Panc1 (cell line): ENCODE data around the gene MEAF6. TPM values are rescaled to one million over a fixed set of nuclear protein-coding genes. Genes with fewer than 3 reads are reported as not detected.

Experiments used
- ATAC-seq: fragments of 200-7000 bp; cut with Tn5 transposase; 2 replicates; pipeline ENCODE4 v1.9.1; 2020; ENCODE audit warnings: mild to moderate bottlenecking, moderate library complexity
- BruUV-seq: library from RNA; stranded (reverse); fragments of 400-500 nt; replicated peaks from 2 replicates; lab custom pipeline; 2021; lab: Mats Ljungman, UMichigan
- CTCF ChIA-PET: fragments of 300-600 bp; sonication (Branson Sonifier 250); formaldehyde crosslinking; loops from one replicate; lab custom pipeline; 2022; ENCODE audit warnings: antibody characterized with exemption; lab: Charles Lee
- POLR2A ChIA-PET: fragments of 300-600 bp; sonication (Branson Sonifier 250); formaldehyde crosslinking; loops from one replicate; lab custom pipeline; 2022; ENCODE audit warnings: antibody characterized with exemption; lab: Charles Lee
- DNase-seq: peaks from one replicate; pipeline ENCODE4 v3.0.0-alpha.2; 2010; ENCODE audit warnings: low read depth, low spot score
- H3K27ac ChIP-seq: 2 replicates; pipeline ENCODE4 v1.5.1; 2011; ENCODE audit warnings: mild to moderate bottlenecking, low read length, inconsistent platforms
- H3K27me3 ChIP-seq: fragments of 200-500 bp; sonication (Bioruptor generic); 2 replicates; pipeline ENCODE4 v1.6.0; 2014; ENCODE audit warnings: low read length, inconsistent platforms; ENCODE audit not compliant: control insufficient read depth, insufficient read depth
- H3K36me3 ChIP-seq: fragments of 200-500 bp; sonication (Bioruptor generic); 2 replicates; pipeline ENCODE4 v1.5.1; 2014; ENCODE audit warnings: inconsistent platforms, mild to moderate bottlenecking, low read length, moderate library complexity; ENCODE audit not compliant: control insufficient read depth, insufficient read depth
- H3K4me1 ChIP-seq: 2 replicates; pipeline ENCODE4 v1.5.1; 2011; ENCODE audit warnings: inconsistent platforms, mild to moderate bottlenecking, low read length, moderate library complexity; ENCODE audit not compliant: control insufficient read depth, insufficient read depth
- H3K4me3 ChIP-seq, 2 experiments: 2 replicates each; pipeline ENCODE4 v1.5.1; 2011 to 2012; ENCODE audit warnings: low read depth in 2 of 2, low read length in 2 of 2, mild to moderate bottlenecking in 2 of 2, inconsistent platforms in 1 of 2, moderate library complexity in 1 of 2
- H3K9me3 ChIP-seq: fragments of 200-500 bp; sonication (Bioruptor generic); 2 replicates; pipeline ENCODE4 v1.5.1; 2014; ENCODE audit warnings: low read depth, mild to moderate bottlenecking, inconsistent platforms, low read length, moderate library complexity; ENCODE audit not compliant: control insufficient read depth, insufficient read depth
- CTCF ChIP-seq: fragments of 450-650 bp; IDR thresholded peaks from 2 replicates; pipeline ENCODE4 v1.5.1; 2017; ENCODE audit warnings: mild to moderate bottlenecking
- POLR2AphosphoS5 ChIP-seq: IDR thresholded peaks from 2 replicates; pipeline ENCODE4 v1.6.1; 2012; ENCODE audit warnings: mild to moderate bottlenecking, low read depth, low read length, moderate library complexity
- REST ChIP-seq, 2 experiments: IDR thresholded peaks; 2 replicates each; pipeline ENCODE4 v1.6.1; 2011 to 2012; ENCODE audit warnings: low read depth in 2 of 2, control low read depth in 1 of 2, low read length in 1 of 2, mild to moderate bottlenecking in 1 of 2, moderate library complexity in 1 of 2; ENCODE audit not compliant: insufficient read depth in 1 of 2
- SIN3A ChIP-seq: IDR thresholded peaks from 2 replicates; pipeline ENCODE4 v1.6.1; 2012; ENCODE audit warnings: low read depth, mild to moderate bottlenecking, low read length, moderate library complexity, borderline replicate concordance; ENCODE audit not compliant: insufficient read depth
- TCF7L2 ChIP-seq: IDR thresholded peaks from 2 replicates; pipeline ENCODE4 v1.6.1; 2011; ENCODE audit warnings: mild to moderate bottlenecking, low read depth, low read length, inconsistent platforms
- in situ Hi-C: cut with HindIII; loops from 2 replicates; pipeline ENCODE4 v1.10.0; 2016; ENCODE audit warnings: low sequenced_read_pairs, low pct_unique_long_range_greater_than_20kb
- intact Hi-C: fragments of 100-400 bp; cut with micrococcal nuclease; formaldehyde crosslinking; loops from one replicate; pipeline ENCODE4 v1.10.0; 2022; ENCODE audit not compliant: unreplicated experiment
- total RNA-seq: library from RNA; stranded (reverse); gene quantifications from one replicate; pipeline ENCODE4 v1.2.1, GENCODE V29; 2021; ENCODE audit not compliant: unreplicated experiment

Gene MEAF6
- total RNA-seq, 1 experiment from 2014 or later: 50.0 TPM

DNA sequence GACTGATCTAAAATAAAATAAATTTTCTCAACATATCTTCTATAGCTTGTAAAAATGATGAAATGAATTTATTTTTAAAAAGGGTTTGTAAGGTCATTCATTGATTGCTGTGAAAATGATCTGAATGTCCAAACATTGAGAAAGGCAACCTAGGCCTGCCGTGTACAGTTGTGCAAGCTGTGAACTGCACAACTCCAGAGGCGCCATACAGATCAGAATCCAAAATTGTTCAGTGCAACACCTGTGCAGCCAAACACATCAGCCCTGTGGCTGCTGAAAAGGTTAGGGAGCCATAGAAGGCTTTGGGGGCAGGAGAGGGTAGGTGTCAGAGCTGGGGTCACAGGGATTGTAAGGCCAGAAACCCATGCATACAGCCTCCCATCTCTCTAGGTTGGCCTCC, 50.1 kb downstream of the MEAF6 start:
- Histone ChIP-seq H3K27ac (no peak overlapping the region), H3K4me1 (no peaks in the 10 kb centered on the region), H3K36me3 (no peaks in the 10 kb centered on the region), H3K9me3 (no peaks in the 10 kb centered on the region), H3K4me3 (no peak overlapping the region), H3K27me3 (no peaks in the 10 kb centered on the region)
- CTCF ChIA-PET: no interaction called here
- no TSS peak for BruUV-seq
- in situ Hi-C loops (no loop called here), intact Hi-C loops (no loop called here)
- ATAC-seq (no peak), DNase-seq (no peak)
- POLR2A ChIA-PET: no interaction called here
- TF ChIP-seq REST (IDR thresholded peaks at IDR 0.05; ENCODE audit: insufficient read depth in 1 of 2, low read depth in 2 of 2, low read length in 1 of 2) (no peak), SIN3A (no peak), POLR2AphosphoS5 (no peak), TCF7L2 (no peak), CTCF (no peak)

DNA sequence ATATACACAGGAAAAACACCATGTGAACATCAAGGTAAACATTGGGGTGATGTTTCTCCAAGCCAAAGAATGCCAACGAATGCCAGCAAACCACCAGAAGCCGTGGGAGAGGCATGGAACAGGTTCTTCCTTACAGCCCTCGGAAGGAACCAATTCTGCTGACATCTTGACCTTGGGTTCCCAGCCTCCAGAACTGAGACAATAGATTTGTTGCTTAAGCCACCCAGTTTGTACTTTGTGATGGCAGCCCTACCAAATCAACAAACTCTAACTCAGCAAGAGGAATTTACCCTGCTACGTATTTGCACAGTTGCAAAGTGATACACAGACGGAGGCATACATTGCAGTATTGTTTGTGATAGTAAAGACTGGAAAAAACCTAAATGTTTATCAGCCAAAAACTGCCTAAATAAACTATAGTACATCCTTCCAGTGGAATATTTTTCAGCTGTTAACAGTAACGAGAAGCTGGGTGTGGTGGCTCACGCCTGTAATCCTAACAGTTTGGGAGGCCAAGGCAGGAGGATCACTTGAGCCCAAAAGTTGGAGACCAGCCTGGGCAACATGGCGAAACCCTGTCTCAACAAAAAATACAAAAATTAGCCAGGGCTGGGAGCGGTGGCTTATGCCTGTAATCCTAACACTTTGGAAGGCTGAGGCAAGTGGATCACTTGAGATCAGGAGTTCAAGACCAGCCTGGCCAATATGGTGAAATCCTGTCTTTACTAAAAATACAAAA, 52.7 kb downstream of the MEAF6 start:
- CTCF ChIA-PET: interaction anchor here (0.9 kb wide), 1 partner anchor 28 kb away, joined by 4 read pairs; no protein-coding TSS in a partner anchor
- H3K9me3 ChIP-seq: no peaks in the 10 kb centered on the region
- no peak overlapping the region for H3K27ac ChIP-seq
- no peak overlapping the region for H3K4me3 ChIP-seq
- no TSS peak for BruUV-seq
- TF ChIP-seq REST (IDR thresholded peaks at IDR 0.05; ENCODE audit: insufficient read depth in 1 of 2, low read depth in 2 of 2, low read length in 1 of 2) (no peak), SIN3A (no peak), CTCF (no peak), TCF7L2 (no peak), POLR2AphosphoS5 (no peak)
- ATAC-seq (no peak), DNase-seq (no peak)
- POLR2A ChIA-PET: no interaction called here
- H3K4me1 ChIP-seq: no peaks in the 10 kb centered on the region
- H3K36me3 ChIP-seq: no peaks in the 10 kb centered on the region
- in situ Hi-C loops (no loop called here), intact Hi-C loops (no loop called here)
- no peaks in the 10 kb centered on the region for H3K27me3 ChIP-seq
